ENCODE measurements around the gene ADGRG2.
"Not testable (repeated sequence)": the region's sequence is repeated elsewhere in the genome, so short reads cannot be mapped to it uniquely, and the experiment has no call there.

The ADGRG2 gene

GRCh38 chrX:19016614-19017013 is 105.7 kb downstream of the ADGRG2 start:
- H3K36me3 ChIP-seq (ENCODE audit: control insufficient read depth, insufficient read depth, low read length); H2BK120ac ChIP-seq (ENCODE audit: low read depth, low read length); H3K27me3 ChIP-seq (ENCODE audit: insufficient read depth, low read length, poor library complexity); H2AK5ac ChIP-seq (ENCODE audit: low read length); H4K5ac ChIP-seq (ENCODE audit: low read length); H3K4me1 ChIP-seq (ENCODE audit: control insufficient read depth, low read depth, low read length); H3K79me1 ChIP-seq (ENCODE audit: low read length); H3K4me3 ChIP-seq (ENCODE audit: low read length); H3K79me2 ChIP-seq (ENCODE audit: control insufficient read depth, insufficient read depth, low read length); DNase-seq; H2BK15ac ChIP-seq (replicated peaks; ENCODE audit: low read depth); H3K4me2 ChIP-seq (ENCODE audit: low read length); H4K8ac ChIP-seq (ENCODE audit: low read depth, low read length); H2BK5ac ChIP-seq (ENCODE audit: low read length); H3K4ac ChIP-seq (ENCODE audit: low read depth, low read length); H3K9ac ChIP-seq (ENCODE audit: low read length); H3K56ac ChIP-seq (ENCODE audit: low read length); H3K18ac ChIP-seq (ENCODE audit: low read length); H3K27ac ChIP-seq (ENCODE audit: low read depth, low read length); H3K23ac ChIP-seq (ENCODE audit: low read length): not testable (repeated sequence)
- WGBS (ENCODE audit: extremely low coverage, insufficient coverage, low lambda C conversion rate): no CpG with 5 or more reads among the region's 8 CpGs

DNA sequence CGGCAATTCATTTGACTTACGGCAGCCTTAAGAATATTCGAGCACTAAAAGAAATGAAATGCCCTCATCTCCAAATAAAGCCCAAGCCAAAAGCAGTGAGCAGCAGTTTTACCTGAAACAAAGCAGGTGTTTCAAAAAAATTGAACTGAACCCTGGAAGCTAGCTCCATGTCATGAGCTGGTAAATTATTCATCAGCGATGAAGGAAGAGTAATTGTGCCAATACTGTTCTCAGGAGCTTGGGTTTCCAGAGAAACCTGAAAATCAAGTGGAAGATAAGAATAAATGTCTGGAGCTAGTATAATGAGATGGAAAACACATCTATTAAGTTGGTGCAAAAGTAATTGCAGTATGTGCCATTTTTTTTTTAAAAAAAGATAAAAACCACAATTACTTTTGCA is 114.4 kb downstream of the ADGRG2 start:
- Histone ChIP-seq H2BK15ac (replicated peaks; ENCODE audit: low read depth) (no peak overlapping the region), H3K4ac (ENCODE audit: low read depth, low read length) (no peak overlapping the region), H3K36me3 (ENCODE audit: control insufficient read depth, insufficient read depth, low read length) (no peaks in the 10 kb centered on the region), H3K4me2 (ENCODE audit: low read length) (no peak overlapping the region), H3K56ac (ENCODE audit: low read length) (no peak overlapping the region), H3K9ac (ENCODE audit: low read length) (no peak overlapping the region), H3K18ac (ENCODE audit: low read length) (no peak overlapping the region), H3K27ac (ENCODE audit: low read depth, low read length) (no peak overlapping the region), H4K5ac (ENCODE audit: low read length) (no peak overlapping the region), H3K23ac (ENCODE audit: low read length) (no peak overlapping the region), H3K4me1 (ENCODE audit: control insufficient read depth, low read depth, low read length) (no peaks in the 10 kb centered on the region), H2AK5ac (ENCODE audit: low read length) (no peak overlapping the region), H3K79me1 (ENCODE audit: low read length) (no peaks in the 10 kb centered on the region), H3K79me2 (ENCODE audit: control insufficient read depth, insufficient read depth, low read length) (no peaks in the 10 kb centered on the region), H4K8ac (ENCODE audit: low read depth, low read length) (no peak overlapping the region), H2BK120ac (ENCODE audit: low read depth, low read length) (no peak overlapping the region), H2BK5ac (ENCODE audit: low read length) (no peak overlapping the region), H3K4me3 (ENCODE audit: low read length) (no peak overlapping the region), H3K27me3 (ENCODE audit: insufficient read depth, low read length, poor library complexity) (no peaks in the 10 kb centered on the region)
- DNase-seq: no peak
- no CpG with 5 or more reads among the region's 4 CpGs for WGBS (ENCODE audit: extremely low coverage, insufficient coverage, low lambda C conversion rate)

- Histone ChIP-seq H3K79me1 (ENCODE audit: low read length) (no peaks in the 10 kb centered on the region), H3K9ac (ENCODE audit: low read length) (no peak overlapping the region), H3K4me2 (ENCODE audit: low read length) (no peak overlapping the region), H2AK5ac (ENCODE audit: low read length) (no peak overlapping the region), H2BK15ac (replicated peaks; ENCODE audit: low read depth) (no peak overlapping the region), H3K18ac (ENCODE audit: low read length) (no peak overlapping the region), H2BK5ac (ENCODE audit: low read length) (no peak overlapping the region), H3K36me3 (ENCODE audit: control insufficient read depth, insufficient read depth, low read length) (no peaks in the 10 kb centered on the region), H3K27me3 (ENCODE audit: insufficient read depth, low read length, poor library complexity) (no peaks in the 10 kb centered on the region), H3K23ac (ENCODE audit: low read length) (no peak overlapping the region), H3K27ac (ENCODE audit: low read depth, low read length) (no peak overlapping the region), H3K4ac (ENCODE audit: low read depth, low read length) (no peak overlapping the region), H3K4me1 (ENCODE audit: control insufficient read depth, low read depth, low read length) (no peaks in the 10 kb centered on the region), H3K79me2 (ENCODE audit: control insufficient read depth, insufficient read depth, low read length) (no peaks in the 10 kb centered on the region), H2BK120ac (ENCODE audit: low read depth, low read length) (no peak overlapping the region), H3K56ac (ENCODE audit: low read length) (no peak overlapping the region), H3K4me3 (ENCODE audit: low read length) (no peak overlapping the region), H4K5ac (ENCODE audit: low read length) (no peak overlapping the region), H4K8ac (ENCODE audit: low read depth, low read length) (no peak overlapping the region)
- no peak for DNase-seq
- no CpG with 5 or more reads among the region's 7 CpGs for WGBS (ENCODE audit: extremely low coverage, insufficient coverage, low lambda C conversion rate)
Measured at GRCh38 chrX:19007011-19007410, 115.3 kb downstream of the ADGRG2 start.

DNA sequence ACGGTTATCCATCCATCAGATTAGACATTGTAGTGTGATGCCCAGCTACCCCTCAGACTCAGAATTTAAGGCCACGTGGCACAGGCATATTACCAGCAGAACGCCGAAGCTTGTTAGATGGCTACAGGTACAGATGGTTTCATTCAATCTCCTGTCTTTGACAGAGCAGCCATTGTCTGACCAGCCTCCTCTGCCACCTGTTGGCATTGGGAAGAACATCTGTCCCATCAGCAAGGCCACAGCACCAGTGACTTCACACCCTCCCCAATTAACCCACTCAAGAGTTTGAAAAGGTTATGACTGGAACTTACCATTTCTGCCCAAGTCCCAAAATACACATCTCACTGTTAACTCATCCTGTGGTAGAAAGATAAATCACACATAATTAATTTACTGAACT is 116.4 kb downstream of the ADGRG2 start:
- no peak overlapping the region for H2BK5ac ChIP-seq (ENCODE audit: low read length)
- H3K18ac ChIP-seq (ENCODE audit: low read length): no peak overlapping the region
- no peak overlapping the region for H2BK15ac ChIP-seq (replicated peaks; ENCODE audit: low read depth)
- H2BK120ac ChIP-seq (ENCODE audit: low read depth, low read length): no peak overlapping the region
- no peak overlapping the region for H3K23ac ChIP-seq (ENCODE audit: low read length)
- no peak overlapping the region for H3K9ac ChIP-seq (ENCODE audit: low read length)
- no peak overlapping the region for H4K5ac ChIP-seq (ENCODE audit: low read length)
- H3K27ac ChIP-seq (ENCODE audit: low read depth, low read length): no peak overlapping the region
- no peak overlapping the region for H3K4me3 ChIP-seq (ENCODE audit: low read length)
- no peaks in the 10 kb centered on the region for H3K4me1 ChIP-seq (ENCODE audit: control insufficient read depth, low read depth, low read length)
- peak; percentile 7 for DNase-seq
- no peak overlapping the region for H4K8ac ChIP-seq (ENCODE audit: low read depth, low read length)
- no CpG with 5 or more reads among the region's 4 CpGs for WGBS (ENCODE audit: extremely low coverage, insufficient coverage, low lambda C conversion rate)
- H3K27me3 ChIP-seq (ENCODE audit: insufficient read depth, low read length, poor library complexity): no peaks in the 10 kb centered on the region
- H3K36me3 ChIP-seq (ENCODE audit: control insufficient read depth, insufficient read depth, low read length): no peaks in the 10 kb centered on the region
- no peaks in the 10 kb centered on the region for H3K79me2 ChIP-seq (ENCODE audit: control insufficient read depth, insufficient read depth, low read length)
- no peaks in the 10 kb centered on the region for H3K79me1 ChIP-seq (ENCODE audit: low read length)
- H3K56ac ChIP-seq (ENCODE audit: low read length): no peak overlapping the region
- H3K4me2 ChIP-seq (ENCODE audit: low read length): no peak overlapping the region
- H2AK5ac ChIP-seq (ENCODE audit: low read length): no peak overlapping the region
- no peak overlapping the region for H3K4ac ChIP-seq (ENCODE audit: low read depth, low read length)

- Histone ChIP-seq H3K18ac (ENCODE audit: low read length) (no peak overlapping the region), H2BK5ac (ENCODE audit: low read length) (no peak overlapping the region), H3K4ac (ENCODE audit: low read depth, low read length) (no peak overlapping the region), H3K36me3 (ENCODE audit: control insufficient read depth, insufficient read depth, low read length) (no peaks in the 10 kb centered on the region), H3K4me3 (ENCODE audit: low read length) (no peak overlapping the region), H3K23ac (ENCODE audit: low read length) (no peak overlapping the region), H4K8ac (ENCODE audit: low read depth, low read length) (no peak overlapping the region), H3K4me1 (ENCODE audit: control insufficient read depth, low read depth, low read length) (no peaks in the 10 kb centered on the region), H3K27me3 (ENCODE audit: insufficient read depth, low read length, poor library complexity) (no peaks in the 10 kb centered on the region), H3K79me1 (ENCODE audit: low read length) (no peaks in the 10 kb centered on the region), H3K79me2 (ENCODE audit: control insufficient read depth, insufficient read depth, low read length) (no peaks in the 10 kb centered on the region), H3K9ac (ENCODE audit: low read length) (no peak overlapping the region), H3K56ac (ENCODE audit: low read length) (no peak overlapping the region), H3K27ac (ENCODE audit: low read depth, low read length) (no peak overlapping the region), H4K5ac (ENCODE audit: low read length) (no peak overlapping the region), H2BK120ac (ENCODE audit: low read depth, low read length) (no peak overlapping the region), H2BK15ac (replicated peaks; ENCODE audit: low read depth) (no peak overlapping the region), H3K4me2 (ENCODE audit: low read length) (no peak overlapping the region), H2AK5ac (ENCODE audit: low read length) (no peak overlapping the region)
- WGBS (ENCODE audit: extremely low coverage, insufficient coverage, low lambda C conversion rate): no CpG with 5 or more reads among the region's 5 CpGs
- DNase-seq: no peak
Measured at GRCh38 chrX:19003756-19004155, 118.5 kb downstream of the ADGRG2 start.

DNA sequence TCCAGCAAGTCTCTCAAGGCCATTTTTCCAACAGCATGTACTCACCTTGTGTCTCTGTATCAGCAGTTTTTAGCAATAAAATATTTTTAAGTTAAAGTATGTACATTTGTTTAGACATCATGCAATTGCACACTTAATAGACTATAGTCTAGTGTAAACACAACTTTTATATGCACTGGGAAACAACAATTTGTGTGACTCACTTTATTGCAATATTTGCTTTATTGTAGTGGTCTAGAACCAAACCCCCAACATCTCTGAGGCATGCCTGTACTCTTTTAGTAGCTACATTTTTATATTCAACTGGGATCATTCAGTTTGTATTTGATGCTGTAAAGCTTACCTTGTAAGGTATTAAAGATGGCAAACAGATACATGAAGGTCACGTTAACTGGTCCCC is 123.6 kb downstream of the ADGRG2 start:
- no peak overlapping the region for H3K4ac ChIP-seq (ENCODE audit: low read depth, low read length)
- H3K9ac ChIP-seq (ENCODE audit: low read length): no peak overlapping the region
- H2BK5ac ChIP-seq (ENCODE audit: low read length): no peak overlapping the region
- no peaks in the 10 kb centered on the region for H3K36me3 ChIP-seq (ENCODE audit: control insufficient read depth, insufficient read depth, low read length)
- no peak overlapping the region for H2BK15ac ChIP-seq (replicated peaks; ENCODE audit: low read depth)
- H3K4me1 ChIP-seq (ENCODE audit: control insufficient read depth, low read depth, low read length): no peaks in the 10 kb centered on the region
- H3K23ac ChIP-seq (ENCODE audit: low read length): no peak overlapping the region
- WGBS (ENCODE audit: extremely low coverage, insufficient coverage, low lambda C conversion rate): no CpG with 5 or more reads among the region's 1 CpG
- no peak for DNase-seq
- H3K18ac ChIP-seq (ENCODE audit: low read length): no peak overlapping the region
- H3K4me2 ChIP-seq (ENCODE audit: low read length): no peak overlapping the region
- H3K27ac ChIP-seq (ENCODE audit: low read depth, low read length): no peak overlapping the region
- H3K56ac ChIP-seq (ENCODE audit: low read length): no peak overlapping the region
- no peak overlapping the region for H4K5ac ChIP-seq (ENCODE audit: low read length)
- no peak overlapping the region for H3K4me3 ChIP-seq (ENCODE audit: low read length)
- no peaks in the 10 kb centered on the region for H3K79me1 ChIP-seq (ENCODE audit: low read length)
- H2AK5ac ChIP-seq (ENCODE audit: low read length): no peak overlapping the region
- no peak overlapping the region for H2BK120ac ChIP-seq (ENCODE audit: low read depth, low read length)
- H4K8ac ChIP-seq (ENCODE audit: low read depth, low read length): no peak overlapping the region
- no peaks in the 10 kb centered on the region for H3K79me2 ChIP-seq (ENCODE audit: control insufficient read depth, insufficient read depth, low read length)
- no peaks in the 10 kb centered on the region for H3K27me3 ChIP-seq (ENCODE audit: insufficient read depth, low read length, poor library complexity)
